ENCODE results near the gene PDCD2L. TPM values are rescaled to one million over a fixed set of nuclear protein-coding genes. Genes with fewer than 3 reads are reported as not detected.

Gene PDCD2L
- total RNA-seq, 1 experiment from 2014 or later = 43.4 TPM

GRCh38 chr19:34373601-34374288 lies 30.5 kb upstream of the PDCD2L start:
- Mint-ChIP-seq H3K36me3 (peaks cover 62% of the 10 kb centered on the region), H3K27ac (peak overlapping the region; percentile 41; the same call in 1 of the 2 replicates), H3K9me3 (no peaks in the 10 kb centered on the region), H3K4me3 (no peak overlapping the region), H3K4me1 (no peaks in the 10 kb centered on the region), H3K27me3 (ENCODE audit: low read depth) (no peaks in the 10 kb centered on the region)
- ATAC-seq = no peak
- CTCF ChIA-PET = interaction anchor here (1.1 kb wide), 1 partner anchor 596 kb away, joined by 3 read pairs; no protein-coding TSS in a partner anchor
- TF ChIP-seq ELF4 (CRISPR knock-in tag; IDR thresholded peaks at IDR 0.05; ENCODE audit: low read depth) (no peak), JUN (CRISPR knock-in tag; IDR thresholded peaks at IDR 0.05) (no peak)
- POLR2A ChIA-PET = interaction anchor here (1.0 kb wide), 1 partner anchor 11 kb away, joined by 4 read pairs; no protein-coding TSS in a partner anchor
- DNase-seq (ENCODE audit: low spot score) = no peak

- Mint-ChIP-seq H3K4me3 (no peak overlapping the region), H3K27ac (peak overlapping the region; percentile 36), H3K27me3 (ENCODE audit: low read depth) (no peaks in the 10 kb centered on the region), H3K36me3 (peaks cover 59% of the 10 kb centered on the region), H3K4me1 (no peaks in the 10 kb centered on the region), H3K9me3 (no peaks in the 10 kb centered on the region)
- ChIA-PET CTCF (no interaction called here), POLR2A (no interaction called here)
- ATAC-seq (no peak), DNase-seq (ENCODE audit: low spot score) (no peak)
- TF ChIP-seq ATF3 (CRISPR knock-in tag; conservative IDR thresholded peaks at IDR 0.05) (no peak), ZNF263 (CRISPR knock-in tag; IDR thresholded peaks at IDR 0.05; ENCODE audit: low read depth) (no peak)
Observed at GRCh38 chr19:34375598-34375997, 28.6 kb upstream of the PDCD2L start.

- Mint-ChIP-seq H3K27me3 (ENCODE audit: low read depth) (no peaks in the 10 kb centered on the region), H3K4me3 (no peak overlapping the region), H3K27ac (no peak overlapping the region), H3K4me1 (no peaks in the 10 kb centered on the region), H3K36me3 (peaks cover 74% of the 10 kb centered on the region), H3K9me3 (no peaks in the 10 kb centered on the region)
- ATAC-seq (no peak), DNase-seq (ENCODE audit: low spot score) (no peak)
- no peak for TF ChIP-seq NFYB (CRISPR knock-in tag; conservative IDR thresholded peaks at IDR 0.05; ENCODE audit: low read depth)
- no peak for TF ChIP-seq TCF7 (CRISPR knock-in tag; IDR thresholded peaks at IDR 0.05; ENCODE audit: low read depth)
- no peak for TF ChIP-seq GTF2I (CRISPR knock-in tag; conservative IDR thresholded peaks at IDR 0.05)
- TF ChIP-seq TEAD4 (CRISPR knock-in tag; IDR thresholded peaks at IDR 0.05) = no peak
- TF ChIP-seq RORB (CRISPR knock-in tag; IDR thresholded peaks at IDR 0.05) = no peak
- no peak for TF ChIP-seq ATF3 (CRISPR knock-in tag; conservative IDR thresholded peaks at IDR 0.05)
- TF ChIP-seq NFATC4 (CRISPR knock-in tag; IDR thresholded peaks at IDR 0.05) = no peak
- TF ChIP-seq ATF1 (CRISPR knock-in tag; IDR thresholded peaks at IDR 0.05) = no peak
- TF ChIP-seq ZNF416 (CRISPR knock-in tag; IDR thresholded peaks at IDR 0.05) = no peak
- no peak for TF ChIP-seq NR3C1 (CRISPR knock-in tag; conservative IDR thresholded peaks at IDR 0.05; ENCODE audit: low read depth)
- no peak for TF ChIP-seq KAT7 (CRISPR knock-in tag; IDR thresholded peaks at IDR 0.05; ENCODE audit: borderline replicate concordance)
- TF ChIP-seq USF2 (CRISPR knock-in tag; IDR thresholded peaks at IDR 0.05) = no peak
- no peak for TF ChIP-seq HMGXB4 (CRISPR knock-in tag; IDR thresholded peaks at IDR 0.05)
- no peak for TF ChIP-seq ERG (CRISPR knock-in tag; IDR thresholded peaks at IDR 0.05)
- no peak for TF ChIP-seq CREM (CRISPR knock-in tag; IDR thresholded peaks at IDR 0.05)
- TF ChIP-seq MXD4 (CRISPR knock-in tag; IDR thresholded peaks at IDR 0.05; ENCODE audit: borderline replicate concordance) = no peak
- ChIA-PET POLR2A (interaction anchor here (0.6 kb wide), 1 partner anchor 1306 kb away, joined by 3 read pairs; no protein-coding TSS in a partner anchor), CTCF (no interaction called here)
Observed at GRCh38 chr19:34380639-34381241, 23.5 kb upstream of the PDCD2L start.

All from WTC11 (cell line).